OCI-LY1 (cell line): ENCODE data around the gene CD93.

Experiments used
- EZH2 ChIP-seq: fragments of 200-600 bp; sonication (generic), shearing (Covaris generic); IDR thresholded peaks from 2 replicates; pipeline ENCODE4 v1.8.0; 2017; ENCODE audit warnings: borderline replicate concordance, mixed run types, mild to moderate bottlenecking, antibody characterized with exemption, low read length, moderate library complexity, mixed read lengths
- TF ChIP-seq, protein P1 (sequence below): fragments of 200-600 bp; sonication (generic), shearing (Covaris generic); IDR thresholded peaks from 2 replicates; pipeline ENCODE4 v1.5.1; 2017; ENCODE audit warnings: mild to moderate bottlenecking, antibody characterized with exemption, low read length, moderate library complexity, mixed read lengths

DNA sequence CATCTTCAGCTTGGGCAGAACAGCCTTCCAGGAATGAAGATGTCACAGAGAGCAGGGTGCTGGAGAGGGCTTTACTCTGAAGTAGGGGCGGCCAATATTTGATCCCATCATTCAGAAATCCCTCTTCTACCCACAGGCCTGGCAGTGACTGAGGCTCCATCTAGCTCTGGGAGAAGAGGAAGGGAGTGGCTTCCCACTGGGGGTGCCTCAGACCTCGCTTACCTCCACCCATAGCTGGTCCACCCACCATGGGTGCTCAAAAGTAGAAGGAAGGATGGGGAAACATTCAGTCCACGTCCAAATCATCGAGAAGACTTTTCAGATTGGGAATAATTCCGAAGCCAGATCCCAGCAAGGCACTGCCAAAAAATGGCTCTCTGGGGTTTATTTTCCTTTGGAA is 24.9 kb downstream of the CD93 start:
- TF ChIP-seq, protein P1, sequence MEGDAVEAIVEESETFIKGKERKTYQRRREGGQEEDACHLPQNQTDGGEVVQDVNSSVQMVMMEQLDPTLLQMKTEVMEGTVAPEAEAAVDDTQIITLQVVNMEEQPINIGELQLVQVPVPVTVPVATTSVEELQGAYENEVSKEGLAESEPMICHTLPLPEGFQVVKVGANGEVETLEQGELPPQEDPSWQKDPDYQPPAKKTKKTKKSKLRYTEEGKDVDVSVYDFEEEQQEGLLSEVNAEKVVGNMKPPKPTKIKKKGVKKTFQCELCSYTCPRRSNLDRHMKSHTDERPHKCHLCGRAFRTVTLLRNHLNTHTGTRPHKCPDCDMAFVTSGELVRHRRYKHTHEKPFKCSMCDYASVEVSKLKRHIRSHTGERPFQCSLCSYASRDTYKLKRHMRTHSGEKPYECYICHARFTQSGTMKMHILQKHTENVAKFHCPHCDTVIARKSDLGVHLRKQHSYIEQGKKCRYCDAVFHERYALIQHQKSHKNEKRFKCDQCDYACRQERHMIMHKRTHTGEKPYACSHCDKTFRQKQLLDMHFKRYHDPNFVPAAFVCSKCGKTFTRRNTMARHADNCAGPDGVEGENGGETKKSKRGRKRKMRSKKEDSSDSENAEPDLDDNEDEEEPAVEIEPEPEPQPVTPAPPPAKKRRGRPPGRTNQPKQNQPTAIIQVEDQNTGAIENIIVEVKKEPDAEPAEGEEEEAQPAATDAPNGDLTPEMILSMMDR = no peak
- no peak for TF ChIP-seq EZH2
